Renal cortical epithelial cell (primary cell): Measurements from ENCODE around the gene HIPK4. TPM values are rescaled to one million over a fixed set of nuclear protein-coding genes. Genes with fewer than 3 reads are reported as not detected.
"Not testable (repeated sequence)": the region's sequence is repeated elsewhere in the genome, so short reads cannot be mapped to it uniquely, and the experiment has no call there.

ENCODE experiments used
- DNase-seq: peaks from one replicate; pipeline ENCODE4 v3.0.0-alpha.2; 2011; ENCODE audit warnings: low read depth
- total RNA-seq: library from RNA; depleted of rRNA; stranded (reverse); fragments of >200 nt; gene quantifications from 2 replicates; pipeline ENCODE4 v1.2.3, GENCODE V29; 2014

Gene HIPK4
- total RNA-seq = not detected in 2 replicates

GRCh38 chr19:40390084-40390742, at the start of gene HIPK4:
Gene HIPK4 (minus strand): TSS chr19:40390181. CDS start chr19:40389902, 279 bp downstream.
- DNase-seq = no peak

GRCh38 chr19:40438284-40438683, 48.3 kb upstream of the HIPK4 start:
- no peak for DNase-seq

GRCh38 chr19:40433391-40434216, 43.6 kb upstream of the HIPK4 start:
- DNase-seq = peak; percentile 74

GRCh38 chr19:40432760-40433159, 42.8 kb upstream of the HIPK4 start:
- not testable (repeated sequence) for DNase-seq

- no peak for DNase-seq
Measured at GRCh38 chr19:40431698-40432097, 41.7 kb upstream of the HIPK4 start.

GRCh38 chr19:40430242-40430641, 40.3 kb upstream of the HIPK4 start:
- DNase-seq = not testable (repeated sequence)

- not testable (repeated sequence) for DNase-seq
Measured at GRCh38 chr19:40428197-40428596, 38.2 kb upstream of the HIPK4 start.

GRCh38 chr19:40425450-40426287, 35.7 kb upstream of the HIPK4 start, which contains the start of gene SERTAD1:
Gene SERTAD1 (minus strand): TSS chr19:40425992. CDS start chr19:40423546, 2,446 bp downstream.
- DNase-seq = peak; percentile 96

- DNase-seq = no peak
Measured at GRCh38 chr19:40424637-40425449, 34.9 kb upstream of the HIPK4 start.

- DNase-seq = no peak
Measured at GRCh38 chr19:40423938-40424337, 34.0 kb upstream of the HIPK4 start.

GRCh38 chr19:40422748-40423566, 33.0 kb upstream of the HIPK4 start:
- DNase-seq = no peak

- DNase-seq = no peak
Measured at GRCh38 chr19:40421993-40422747, 32.2 kb upstream of the HIPK4 start.

GRCh38 chr19:40420766-40421765, 31.1 kb upstream of the HIPK4 start:
- DNase-seq = peak; percentile 72

- DNase-seq = no peak
Measured at GRCh38 chr19:40420451-40420765, 30.4 kb upstream of the HIPK4 start.

- no peak for DNase-seq
Measured at GRCh38 chr19:40419780-40420179, 29.8 kb upstream of the HIPK4 start.

- DNase-seq = no peak
Measured at GRCh38 chr19:40419066-40419612, 29.2 kb upstream of the HIPK4 start.

- no peak for DNase-seq
Measured at GRCh38 chr19:40418040-40418439, 28.1 kb upstream of the HIPK4 start.

GRCh38 chr19:40417643-40417981, 27.6 kb upstream of the HIPK4 start:
- no peak for DNase-seq
